Prostate gland (tissue), 2 donors: ENCODE results near the gene CPT1C. TPM values are rescaled to one million over a fixed set of nuclear protein-coding genes. Genes with fewer than 3 reads are reported as not detected.
A peak's percentile ranks its signal among the peaks of the same experiment; 100 is the strongest.

ENCODE experiments used
- DNase-seq: peaks from one replicate; pipeline ENCODE4 v3.0.0-alpha.2; 2019; ENCODE audit warnings: low spot score
- H3K27ac ChIP-seq, 2 donors: fragments of 200-600 bp; sonication (generic); 2 replicates each; pipeline ENCODE4 v1.5.1; 2017 to 2019
- H3K27me3 ChIP-seq: fragments of 200-600 bp; sonication (generic); replicated peaks from 2 replicates; pipeline ENCODE4 v1.5.1; 2019; ENCODE audit not compliant: insufficient read depth
- H3K36me3 ChIP-seq, 2 donors: fragments of 200-600 bp; sonication (generic); 1 replicate in 1 of 2; 2 replicates in 1 of 2; pipeline versions ENCODE4 v1.5.1 to v1.8.1; 2017 to 2019
- H3K4me1 ChIP-seq: fragments of 200-600 bp; sonication (generic); replicated peaks from 2 replicates; pipeline ENCODE4 v1.5.1; 2019
- H3K4me3 ChIP-seq, 2 donors: fragments of 200-600 bp; sonication (generic); 2 replicates each; pipeline ENCODE4 v1.5.1; 2017 to 2019
- H3K9me3 ChIP-seq: fragments of 200-600 bp; sonication (generic); 2 replicates; pipeline ENCODE4 v1.5.1; 2017
- POLR2A ChIP-seq: fragments of 450-650 bp; IDR thresholded peaks from one replicate; pipeline ENCODE4 v1.6.1; 2016; ENCODE audit warnings: antibody characterized with exemption, mild to moderate bottlenecking
- POLR2AphosphoS5 ChIP-seq: sonication (generic); formaldehyde crosslinking; IDR thresholded peaks from one replicate; pipeline ENCODE4 v1.6.1; 2017; ENCODE audit warnings: antibody characterized with exemption
- WGBS: methylation state at CpG from one replicate; pipeline ENCODE4 v1.1.5; 2018; 5-methylcytosine and 5-hydroxymethylcytosine counted together
- intact Hi-C: fragments of 100-400 bp; cut with DNase I; formaldehyde crosslinking; loops from one replicate; pipeline ENCODE4 v1.14.2; 2022
- total RNA-seq, 2 donors: library from RNA; depleted of rRNA; stranded (reverse); fragments of >200 nt; gene quantifications; one replicate each; pipeline ENCODE4 v1.1.0, GENCODE V29; 2016
- TF ChIP-seq, protein P1 (sequence below), 4 experiments: fragments of 200-600 bp in 2 of 4; fragments of 450-650 bp in 2 of 4; sonication (generic) in 2 of 4; IDR thresholded peaks; 1 replicate in 3 of 4; 2 replicates in 1 of 4; pipeline ENCODE4 v1.5.1; 2016 to 2019; ENCODE audit warnings: antibody characterized with exemption in 4 of 4, mild to moderate bottlenecking in 2 of 4, moderate library complexity in 2 of 4

CPT1C gene
- total RNA-seq, result 1 to 10 TPM in 1 of 2 donors, under 1 TPM in 1; 0.96 to 5.5 TPM

- H3K36me3 ChIP-seq, result peaks cover 0 to 13% of the 10 kb centered on the region in 2 donors
- TF ChIP-seq POLR2A, result peak; percentile 58
- TF ChIP-seq, protein P1, sequence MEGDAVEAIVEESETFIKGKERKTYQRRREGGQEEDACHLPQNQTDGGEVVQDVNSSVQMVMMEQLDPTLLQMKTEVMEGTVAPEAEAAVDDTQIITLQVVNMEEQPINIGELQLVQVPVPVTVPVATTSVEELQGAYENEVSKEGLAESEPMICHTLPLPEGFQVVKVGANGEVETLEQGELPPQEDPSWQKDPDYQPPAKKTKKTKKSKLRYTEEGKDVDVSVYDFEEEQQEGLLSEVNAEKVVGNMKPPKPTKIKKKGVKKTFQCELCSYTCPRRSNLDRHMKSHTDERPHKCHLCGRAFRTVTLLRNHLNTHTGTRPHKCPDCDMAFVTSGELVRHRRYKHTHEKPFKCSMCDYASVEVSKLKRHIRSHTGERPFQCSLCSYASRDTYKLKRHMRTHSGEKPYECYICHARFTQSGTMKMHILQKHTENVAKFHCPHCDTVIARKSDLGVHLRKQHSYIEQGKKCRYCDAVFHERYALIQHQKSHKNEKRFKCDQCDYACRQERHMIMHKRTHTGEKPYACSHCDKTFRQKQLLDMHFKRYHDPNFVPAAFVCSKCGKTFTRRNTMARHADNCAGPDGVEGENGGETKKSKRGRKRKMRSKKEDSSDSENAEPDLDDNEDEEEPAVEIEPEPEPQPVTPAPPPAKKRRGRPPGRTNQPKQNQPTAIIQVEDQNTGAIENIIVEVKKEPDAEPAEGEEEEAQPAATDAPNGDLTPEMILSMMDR (IDR thresholded peaks at IDR 0.05), result no peak
- peak; percentile 83 for TF ChIP-seq POLR2AphosphoS5
- no peaks in the 10 kb centered on the region for H3K4me1 ChIP-seq
- H3K9me3 ChIP-seq, result no peaks in the 10 kb centered on the region
- peak within 1 kb of the TSS; percentile 28 to 44 for H3K4me3 ChIP-seq
- H3K27me3 ChIP-seq, result no peaks in the 10 kb centered on the region
- intact Hi-C loops, result loop anchor here (5.0 kb wide), 1 partner anchor 77 kb away; the partner anchor contains the start of gene AP2A1
- peak; percentile 81 for DNase-seq
- peak within 1 kb of the TSS; percentile 58 to 68 for H3K27ac ChIP-seq
- WGBS, result 1% methylated on average over 38 of the region's 38 CpGs
Observed at GRCh38 chr19:49690656-49691242, at the start of gene CPT1C. TSS of gene CPT1C (plus strand) at chr19:49691116. CDS start at chr19:49692253, 1,137 bp downstream.

GRCh38 chr19:49641688-49642491, 49.0 kb upstream of the CPT1C start, which contains the start of gene SCAF1:
TSS of gene SCAF1 (plus strand) at chr19:49642209. CDS start at chr19:49645027, 2,818 bp downstream.
- Histone ChIP-seq H3K4me3 (peak within 1 kb of the TSS; percentile 95 to 96), H3K27me3 (no peaks in the 10 kb centered on the region), H3K27ac (peak within 1 kb of the TSS; percentile 97 to 98), H3K4me1 (peaks cover 22% of the 10 kb centered on the region), H3K9me3 (no peaks in the 10 kb centered on the region), H3K36me3 (peaks cover 0 to 6% of the 10 kb centered on the region in 2 donors)
- TF ChIP-seq, protein P1 (IDR thresholded peaks at IDR 0.05), result peak in 2 of 4 experiments; percentile 13 to 25
- peak; percentile 96 for TF ChIP-seq POLR2A
- peak; percentile 100 for TF ChIP-seq POLR2AphosphoS5
- DNase-seq, result peak; percentile 99
- intact Hi-C loops, result loop anchor here (2.0 kb wide), 1 partner anchor 35 kb away; the partner anchor contains the start of gene PRMT1
- WGBS, result under 1% methylated on average over 69 of the region's 87 CpGs

GRCh38 chr19:49642492-49643035, 48.4 kb upstream of the CPT1C start:
- Histone ChIP-seq H3K4me1 (peaks cover 22% of the 10 kb centered on the region), H3K36me3 (peaks cover 0 to 6% of the 10 kb centered on the region in 2 donors), H3K27me3 (no peaks in the 10 kb centered on the region), H3K27ac (peak overlapping the region; percentile 91 to 97), H3K4me3 (peak overlapping the region; percentile 95 to 96), H3K9me3 (no peaks in the 10 kb centered on the region)
- WGBS, result 7% methylated on average over 5 of the region's 5 CpGs
- TF ChIP-seq POLR2AphosphoS5 (no peak), POLR2A (no peak)
- TF ChIP-seq, protein P1 (IDR thresholded peaks at IDR 0.05), result no peak
- intact Hi-C loops, result loop anchor here (2.0 kb wide), 1 partner anchor 34 kb away; the partner anchor contains the start of gene PRMT1
- DNase-seq, result no peak

GRCh38 chr19:49643466-49643865, 47.5 kb upstream of the CPT1C start:
- TF ChIP-seq, protein P1 (IDR thresholded peaks at IDR 0.05), result no peak
- no peak for TF ChIP-seq POLR2A
- no peak for TF ChIP-seq POLR2AphosphoS5
- Histone ChIP-seq H3K27me3 (no peaks in the 10 kb centered on the region), H3K36me3 (peaks cover 0 to 6% of the 10 kb centered on the region in 2 donors), H3K27ac (no peak overlapping the region), H3K4me1 (peaks cover 18% of the 10 kb centered on the region), H3K4me3 (no peak overlapping the region), H3K9me3 (no peaks in the 10 kb centered on the region)
- DNase-seq, result no peak
- intact Hi-C loops, result loop anchor here (2.0 kb wide), 1 partner anchor 33 kb away; the partner anchor contains the start of gene PRMT1
- WGBS, result 63% methylated on average over 2 of the region's 2 CpGs
